GM18867 (cell line): ENCODE measurements around the gene POLDIP2.
A peak's percentile ranks its signal among the peaks of the same experiment; 100 is the strongest.
"Not testable (repeated sequence)": the region's sequence is repeated elsewhere in the genome, so short reads cannot be mapped to it uniquely, and the experiment has no call there.

Source experiments
- ATAC-seq: cut with Tn5 transposase; IDR thresholded peaks from one replicate; pipeline ENCODE4 v1.9.1; 2021; ENCODE audit warnings: mild to moderate bottlenecking, moderate library complexity; ENCODE audit not compliant: unreplicated experiment

POLDIP2 gene

DNA sequence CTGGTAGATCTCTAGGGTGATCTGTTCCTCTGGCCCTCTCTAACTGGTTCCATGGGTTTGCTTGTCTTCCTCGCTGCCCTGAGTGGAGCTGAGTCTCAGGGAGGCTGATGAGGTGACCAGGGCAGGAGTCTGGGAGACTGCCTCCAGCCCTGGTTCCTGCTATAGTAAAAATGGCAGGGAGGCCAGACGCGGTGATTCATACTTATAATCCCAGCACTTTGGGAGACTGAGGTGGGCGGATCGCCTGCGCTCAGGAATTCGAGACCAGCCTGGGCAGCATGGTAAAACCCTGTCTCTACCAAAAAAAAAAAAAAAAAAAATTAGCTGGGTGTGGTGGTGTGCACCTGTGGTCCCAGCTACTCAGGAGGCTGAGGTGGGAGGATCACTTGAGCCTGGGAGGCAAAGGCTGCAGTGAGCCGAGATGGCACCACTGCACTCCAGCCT, 18.5 kb downstream of the POLDIP2 start:
- ATAC-seq: not testable (repeated sequence)

DNA sequence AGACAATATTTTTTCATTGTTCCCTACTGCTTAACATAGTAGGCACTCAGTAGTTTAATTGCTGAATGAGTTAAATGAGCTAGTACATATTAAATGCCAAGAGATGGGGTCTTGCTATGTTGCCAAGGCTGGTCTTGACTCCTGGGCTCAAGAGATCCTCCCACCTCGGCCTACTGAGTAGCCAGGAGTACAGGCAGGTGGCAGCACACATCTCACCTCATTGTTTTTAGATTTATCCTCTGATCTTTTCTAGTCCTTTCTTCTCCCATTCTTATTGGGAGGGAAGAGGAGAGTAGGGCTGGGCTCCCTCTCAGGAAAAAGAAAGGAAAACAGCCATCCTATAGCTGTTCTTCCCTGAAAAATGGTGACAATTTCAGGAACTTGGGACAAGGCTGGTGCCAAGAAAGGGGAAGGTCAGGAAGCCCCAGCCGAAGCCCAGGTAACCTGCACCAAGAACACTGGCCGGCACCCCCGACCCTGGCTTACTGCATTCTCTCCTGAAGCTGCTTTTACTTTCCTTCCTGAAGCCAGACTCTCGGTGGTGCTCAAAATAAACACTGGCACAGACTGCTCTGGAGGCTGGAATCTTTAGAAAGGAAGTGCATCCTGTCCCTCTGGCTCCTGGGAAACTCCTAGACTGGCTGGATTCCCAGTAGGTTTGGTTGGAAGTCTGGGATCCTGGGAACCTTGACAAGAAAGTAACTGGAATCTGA, 19.1 kb downstream of the POLDIP2 start:
- ATAC-seq: no peak

DNA sequence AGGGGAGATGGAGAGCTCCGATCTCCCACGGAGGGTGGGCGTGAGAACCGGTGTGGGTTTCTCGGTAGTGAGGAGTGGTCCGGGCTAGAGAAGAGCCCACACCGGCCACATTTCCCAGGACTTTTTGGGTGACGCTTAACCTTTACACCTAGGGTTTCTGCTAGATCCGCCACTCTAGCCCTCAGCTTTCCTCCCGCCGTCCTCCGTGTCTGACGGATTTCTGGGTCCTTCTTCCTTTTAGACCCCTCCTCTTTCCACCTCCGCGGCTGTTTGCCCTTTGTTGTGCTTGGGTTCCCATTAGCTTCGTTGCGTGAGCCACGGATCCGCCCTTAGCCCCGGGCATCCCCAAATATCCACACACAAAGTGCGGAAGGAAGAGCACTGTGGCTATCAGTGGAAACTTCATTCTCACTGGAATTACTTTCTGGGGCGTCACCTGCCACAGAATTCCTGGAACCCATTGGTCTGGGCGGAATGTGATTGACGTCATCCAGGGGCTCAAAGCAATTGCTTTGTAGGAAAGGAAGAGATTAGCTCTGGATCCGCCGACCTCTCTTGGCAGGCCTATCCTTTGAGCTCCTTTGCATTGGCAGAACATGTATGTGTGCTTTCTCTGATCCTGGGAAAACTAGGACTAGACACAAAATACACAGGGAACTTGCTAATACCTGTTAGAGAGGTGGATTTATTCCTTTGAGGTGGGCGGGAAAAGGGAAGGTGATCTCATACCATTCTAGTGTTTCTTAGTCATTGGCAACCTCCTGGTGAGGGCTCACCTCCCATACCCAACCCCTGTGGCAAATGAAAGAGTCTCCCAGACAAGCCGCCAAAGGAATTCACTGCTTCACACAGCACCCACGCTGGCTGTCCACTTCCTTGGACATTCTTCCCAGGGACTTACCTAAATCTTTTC, 21.1 kb downstream of the POLDIP2 start:
- peak; percentile 0 for ATAC-seq

DNA sequence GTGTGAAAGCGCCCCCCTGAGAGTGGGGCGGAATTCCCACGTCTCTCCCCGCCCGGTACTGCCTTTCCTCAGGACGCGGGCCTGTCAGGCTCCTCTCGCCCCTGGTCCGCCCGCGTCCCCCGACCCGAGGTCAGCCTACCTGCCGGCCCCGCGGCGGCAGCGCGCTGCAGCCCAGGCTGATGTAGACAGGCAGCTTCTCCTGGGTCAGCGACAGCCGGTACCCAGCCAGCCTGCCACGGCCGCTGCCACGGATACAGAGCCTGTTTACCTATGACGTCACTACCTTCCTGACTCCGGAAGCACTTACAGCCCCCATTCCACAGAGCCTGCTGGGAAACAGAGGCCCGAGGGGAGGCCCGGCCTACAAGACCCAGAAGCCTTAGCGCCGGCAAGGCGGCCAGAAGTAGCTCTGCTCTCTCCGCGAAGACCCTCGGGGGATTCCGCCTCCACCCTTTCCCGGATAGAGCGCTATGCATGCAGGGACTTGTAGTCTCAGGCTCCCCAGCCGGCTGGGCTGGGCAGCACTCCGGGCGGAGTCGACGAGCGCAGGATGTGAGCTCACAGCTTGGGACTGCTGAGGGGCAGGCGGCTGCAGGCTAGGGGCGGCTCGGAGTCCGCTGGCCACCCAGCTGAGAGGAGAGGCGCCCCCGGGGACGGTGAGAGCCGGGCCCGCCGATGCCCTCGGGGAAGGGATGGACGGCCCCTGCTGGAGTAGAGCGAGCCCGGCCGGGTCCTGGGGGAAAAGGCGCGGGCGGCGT, 21.9 kb downstream of the POLDIP2 start, which contains the start of the genes IFT20 and TNFAIP1:
IFT20 (minus strand) TSS at position 272 of the 758 bp plus-strand sequence. CDS start 3,487 bp downstream, outside the sequence.
TNFAIP1 (plus strand) TSS at position 561 of the 758 bp plus-strand sequence. CDS start 3,761 bp downstream, outside the sequence.
- ATAC-seq: peak; percentile 92

DNA sequence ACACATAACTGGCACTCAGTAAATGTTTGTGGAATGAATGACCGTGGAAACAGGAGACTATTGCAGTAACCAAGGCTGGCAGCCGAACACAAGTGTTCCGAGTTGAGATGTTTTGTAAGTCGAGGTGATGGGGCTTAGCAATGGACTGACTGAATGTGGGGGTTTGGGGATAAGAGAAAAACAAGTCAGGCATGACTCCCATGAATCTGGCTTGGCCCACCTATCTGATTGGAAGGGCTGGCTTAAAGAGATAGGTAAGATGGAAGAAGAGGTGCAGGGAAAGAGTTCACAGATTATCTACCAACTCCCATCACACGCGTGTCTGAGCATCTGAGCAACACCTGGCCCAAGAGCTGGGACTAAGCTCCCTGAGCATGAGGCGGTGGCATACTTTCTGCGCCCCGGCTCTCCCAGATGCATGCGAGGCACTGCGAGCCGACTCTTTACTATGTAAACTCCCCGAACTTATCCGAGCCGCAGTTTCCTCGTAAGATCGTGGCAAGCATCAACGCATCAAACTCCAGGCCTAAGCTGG, 22.6 kb downstream of the POLDIP2 start:
- no peak for ATAC-seq

DNA sequence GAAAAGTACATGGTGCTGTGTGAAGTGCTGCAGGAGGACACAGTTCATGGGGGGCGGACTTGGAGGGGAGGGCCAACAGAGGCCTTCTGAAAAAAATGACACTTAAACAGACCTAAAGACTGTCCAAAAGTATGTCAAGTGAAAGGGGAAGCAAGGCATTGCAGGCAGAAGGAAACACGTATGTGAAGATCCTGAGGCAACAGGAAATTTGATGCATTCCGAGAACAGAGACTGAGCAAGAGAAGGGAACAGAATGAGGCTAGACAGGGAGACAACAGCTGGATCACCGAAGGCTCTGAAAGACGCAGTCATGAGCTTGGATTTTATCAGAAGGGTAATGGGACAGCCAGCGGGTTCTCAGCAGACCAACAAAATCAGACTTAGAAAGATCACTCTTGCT, 23.2 kb downstream of the POLDIP2 start:
- ATAC-seq: no peak

DNA sequence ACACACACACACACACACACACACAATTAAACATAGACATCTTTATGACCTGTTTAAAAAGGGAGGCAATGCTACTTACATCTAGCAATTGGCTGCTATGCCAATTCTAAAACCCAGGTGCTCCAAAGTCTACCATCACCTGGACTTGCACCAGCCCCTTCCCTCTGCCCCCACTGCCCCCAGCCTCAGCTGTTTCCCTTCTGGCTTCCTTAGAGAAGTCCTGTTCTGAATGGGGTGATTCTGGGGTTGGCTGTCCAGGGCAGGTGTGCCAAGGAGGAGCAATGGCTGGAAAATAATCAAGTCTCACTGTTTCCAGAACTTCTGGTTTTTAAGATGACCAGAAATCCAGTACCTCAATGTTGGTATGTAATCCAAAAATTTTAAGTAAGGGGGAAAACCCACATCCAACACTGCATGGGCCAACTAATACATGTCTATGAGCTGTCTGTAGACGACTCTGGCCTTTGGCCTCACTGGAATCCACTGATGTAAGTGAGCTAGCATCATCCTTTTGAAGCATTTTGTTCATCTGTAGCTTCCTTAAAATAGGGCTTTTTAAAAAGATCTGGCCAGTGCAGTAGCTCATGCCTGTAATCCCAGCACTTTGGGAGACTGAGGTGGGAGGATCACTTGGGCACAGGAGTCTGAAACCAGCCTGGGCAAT, 24.1 kb downstream of the POLDIP2 start:
- no peak for ATAC-seq

DNA sequence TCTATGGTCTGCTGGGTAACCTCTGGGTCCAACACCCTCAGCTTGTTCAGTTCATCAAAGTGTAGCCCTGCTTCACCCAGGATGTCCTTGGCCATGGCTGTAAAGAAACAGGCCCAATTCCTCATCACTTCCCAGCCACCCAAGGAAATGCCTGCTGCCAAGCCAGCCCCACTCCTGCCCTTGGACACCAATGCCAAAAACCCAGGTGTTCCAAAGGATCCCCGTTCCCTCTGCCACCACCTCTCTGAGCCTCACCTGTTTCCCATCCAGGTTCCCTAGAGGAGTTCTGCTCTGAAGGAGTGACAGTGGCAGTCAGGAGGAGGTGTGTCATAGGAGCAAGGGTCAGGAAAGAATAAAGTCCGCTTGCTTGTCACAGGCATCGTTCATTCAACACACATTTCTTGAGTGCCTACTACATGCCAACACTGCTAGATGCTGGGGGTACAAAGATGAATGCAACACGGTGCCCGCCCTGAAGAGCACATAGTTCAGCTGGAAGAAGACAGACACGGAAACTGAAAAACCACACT, 25.4 kb downstream of the POLDIP2 start:
- no peak for ATAC-seq

DNA sequence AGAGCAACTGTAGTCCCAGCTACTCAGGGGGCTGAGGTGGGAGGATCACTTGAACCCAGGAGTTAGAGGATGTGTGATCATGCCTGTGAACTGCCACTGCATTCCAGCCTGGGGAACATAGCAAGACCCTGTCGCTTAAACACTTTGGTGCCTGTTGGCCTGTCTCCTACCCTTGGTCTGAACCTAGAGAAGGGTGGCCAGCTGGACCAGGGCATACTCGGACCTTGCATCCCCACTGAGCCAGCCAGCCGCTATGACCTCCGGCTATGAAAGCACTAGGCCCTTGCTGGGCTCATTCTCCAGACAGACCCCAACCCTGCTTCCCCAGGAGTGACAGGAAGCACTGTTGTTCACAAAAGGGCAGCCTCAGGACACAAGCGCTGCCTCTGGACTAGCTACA, 26.7 kb downstream of the POLDIP2 start:
- ATAC-seq: no peak

DNA sequence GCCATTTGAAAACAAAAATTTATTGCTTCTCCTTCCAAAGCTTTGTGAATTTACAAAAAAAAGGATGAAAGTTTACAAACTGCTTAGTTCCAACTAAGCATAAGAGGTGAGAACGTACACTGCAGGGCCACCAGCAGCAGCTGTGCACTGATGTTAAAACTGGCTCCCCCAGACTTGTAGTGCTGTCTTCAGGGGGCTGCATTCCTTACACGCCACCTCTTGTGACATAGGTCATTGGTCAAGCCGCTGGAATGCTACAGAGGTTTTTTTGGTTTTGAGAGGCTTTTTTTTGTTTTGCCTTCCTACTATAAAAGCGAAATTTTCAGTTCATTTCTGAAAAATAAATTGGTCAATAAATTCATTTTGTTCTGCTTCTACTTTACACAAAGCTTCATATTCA, 29.0 kb downstream of the POLDIP2 start:
- no peak for ATAC-seq

DNA sequence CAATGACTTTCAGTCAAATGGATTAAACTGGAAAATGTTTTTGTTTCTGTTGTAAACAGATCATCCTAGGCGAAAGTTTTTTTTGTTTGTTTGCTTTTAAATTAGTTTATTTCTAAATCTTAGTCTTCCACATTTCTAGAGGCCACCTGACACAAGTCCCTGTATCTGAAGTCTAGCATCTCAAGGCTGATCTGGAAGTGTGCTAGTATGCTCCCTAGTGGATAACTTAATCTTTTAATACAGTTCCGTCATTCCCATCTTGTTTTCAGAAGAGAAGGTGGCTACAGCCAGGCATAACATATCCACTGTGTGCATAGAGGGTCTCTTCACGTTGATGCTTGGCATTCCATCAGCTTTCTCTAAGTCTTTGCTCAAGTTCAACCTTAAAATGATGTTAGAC, 29.6 kb downstream of the POLDIP2 start:
- no peak for ATAC-seq

DNA sequence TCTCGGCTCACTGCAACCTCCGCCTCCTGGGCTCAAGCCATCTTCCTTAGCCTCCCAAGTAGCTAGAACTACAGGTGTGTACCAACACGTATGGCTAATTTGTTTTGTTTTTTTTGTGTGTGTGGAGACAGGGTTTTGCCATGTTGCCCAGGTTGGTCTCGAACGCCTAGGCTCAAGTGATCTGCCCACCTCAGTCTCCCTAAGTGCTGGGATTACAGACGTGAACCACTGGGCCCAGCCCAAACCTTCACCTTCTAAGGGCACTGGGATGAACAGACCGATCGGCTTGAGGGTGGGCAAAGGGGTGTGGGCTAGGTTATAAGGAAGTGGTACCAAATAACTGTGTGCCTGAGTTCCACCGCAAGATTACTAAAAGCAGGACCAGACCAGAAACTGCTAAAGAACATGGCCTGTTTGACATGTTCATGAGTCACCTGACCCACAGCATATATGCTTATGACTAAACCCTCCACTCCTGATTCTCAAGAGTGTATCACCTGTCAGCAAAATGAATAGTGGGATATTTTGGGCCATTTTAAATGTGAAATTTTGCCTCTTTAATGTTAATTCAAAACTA, 30.2 kb downstream of the POLDIP2 start:
- ATAC-seq: peak; percentile 55

DNA sequence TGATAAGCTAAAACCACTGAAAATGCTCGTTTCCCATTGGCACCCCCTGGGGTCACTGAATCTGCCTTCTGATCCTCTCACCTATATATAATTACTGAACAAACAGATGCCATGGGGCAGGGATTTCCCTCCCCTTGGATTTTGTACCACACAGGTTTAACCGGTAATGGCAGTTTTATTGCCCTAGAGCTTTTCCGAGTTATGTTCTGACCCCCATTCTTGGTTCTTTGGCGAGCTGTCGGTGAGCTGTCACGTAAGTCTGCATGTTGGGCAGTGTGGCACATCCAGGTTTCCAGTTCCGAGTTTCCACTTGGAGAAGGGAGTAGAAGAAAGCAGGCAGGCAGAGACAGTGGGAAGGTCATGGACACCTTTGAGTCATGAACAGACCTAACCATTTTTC, 31.2 kb downstream of the POLDIP2 start:
- no peak for ATAC-seq

DNA sequence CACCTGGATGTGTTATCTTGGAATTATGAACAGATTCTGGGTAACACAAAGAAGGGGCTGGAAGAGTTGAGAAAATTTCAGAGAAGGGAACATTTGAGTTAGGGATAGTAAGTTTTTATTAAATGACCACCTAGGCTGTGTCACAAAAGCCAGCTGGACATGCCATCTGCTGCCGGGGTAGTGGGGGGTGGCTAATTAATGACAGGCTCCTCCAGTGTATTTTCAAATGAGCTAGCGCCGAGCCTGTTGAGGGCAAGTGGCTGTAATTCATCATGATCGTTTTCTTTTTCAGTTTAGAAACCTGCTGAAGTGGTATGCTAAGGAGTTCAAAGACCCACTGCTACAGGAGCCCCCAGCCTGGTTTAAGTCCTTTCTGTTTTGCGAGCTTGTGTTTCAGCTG, 32.1 kb downstream of the POLDIP2 start:
- no peak for ATAC-seq

DNA sequence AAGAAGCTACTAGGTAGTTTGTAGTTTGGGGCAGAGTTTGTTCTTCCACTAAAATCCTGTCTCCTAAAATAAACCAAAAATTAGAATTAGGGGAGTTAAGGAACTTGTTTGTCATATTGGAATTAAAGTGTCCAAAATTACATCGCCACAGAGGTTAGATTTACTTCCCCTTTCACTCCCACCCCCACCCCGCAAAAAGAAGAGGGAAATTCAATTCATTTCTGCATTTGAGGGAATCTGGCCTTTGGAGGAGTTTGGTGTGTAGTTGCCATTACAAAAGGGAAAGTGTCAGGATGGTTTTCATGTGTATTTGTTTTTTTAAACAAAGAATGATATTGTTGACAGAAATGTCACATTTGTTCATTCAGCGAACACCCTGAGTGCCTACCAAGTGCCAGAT, 32.5 kb downstream of the POLDIP2 start:
- ATAC-seq: no peak

DNA sequence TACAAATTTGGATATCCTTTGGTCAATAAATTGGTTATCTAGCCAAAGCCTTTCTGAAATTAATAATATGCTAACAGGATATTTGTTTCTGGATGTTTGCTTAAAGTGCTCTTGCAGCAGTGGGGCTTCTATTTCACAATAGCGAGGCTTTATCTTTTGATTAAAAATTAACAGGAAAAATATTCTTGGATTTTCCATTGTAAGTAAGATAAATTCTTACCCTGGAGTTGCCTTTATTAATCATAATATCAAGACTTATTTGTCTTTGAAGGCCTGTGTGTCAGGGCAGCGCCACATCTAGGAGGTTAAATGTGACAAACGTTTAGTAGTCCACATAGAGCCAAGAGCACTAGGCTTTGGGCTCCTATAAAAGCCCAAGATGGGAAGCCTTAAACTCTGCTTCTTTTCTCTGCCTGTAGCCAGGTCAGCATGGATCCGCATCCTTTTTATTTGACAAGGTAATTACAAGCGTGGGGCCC, 33.0 kb downstream of the POLDIP2 start:
- no peak for ATAC-seq

DNA sequence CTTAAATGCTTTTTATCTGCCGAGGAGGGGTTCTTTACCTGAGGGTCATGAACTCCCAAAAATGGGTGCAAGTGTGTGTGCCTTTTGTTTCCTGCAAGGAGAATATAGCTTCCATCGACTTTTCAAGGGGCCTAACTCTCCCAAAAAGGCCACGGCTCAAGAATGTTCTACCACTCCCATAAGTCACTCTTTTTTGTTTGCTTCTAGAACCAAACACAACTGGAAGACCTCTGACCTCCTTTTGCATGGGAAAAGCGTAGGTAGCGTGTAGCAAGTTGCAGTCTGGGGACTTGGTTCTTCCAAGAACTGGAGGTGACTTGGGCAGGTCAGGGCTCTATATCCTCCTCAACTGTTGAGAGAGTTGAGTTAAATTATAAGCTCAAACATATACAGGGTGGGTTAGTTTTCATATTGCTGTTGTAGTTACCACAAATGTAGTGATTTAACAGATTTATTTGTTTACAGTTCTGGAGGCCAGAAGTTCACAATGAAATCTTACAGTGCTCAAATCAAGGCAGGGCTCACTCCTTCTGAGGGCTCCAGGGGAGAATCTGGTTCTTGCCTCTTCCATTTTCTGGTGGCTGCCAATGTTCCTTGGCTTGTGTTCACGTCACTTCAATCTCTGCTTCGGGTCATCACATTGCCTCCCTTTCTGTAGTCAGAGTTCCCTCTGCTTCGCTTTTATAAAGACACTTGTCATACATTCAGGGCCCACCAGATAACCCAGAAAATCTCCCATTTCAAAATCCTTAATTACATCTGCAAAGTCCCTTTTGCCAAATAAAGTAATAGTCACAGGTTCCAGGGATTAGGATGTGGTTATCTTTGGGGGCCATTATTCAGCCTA, 36.9 kb downstream of the POLDIP2 start:
- no peak for ATAC-seq

DNA sequence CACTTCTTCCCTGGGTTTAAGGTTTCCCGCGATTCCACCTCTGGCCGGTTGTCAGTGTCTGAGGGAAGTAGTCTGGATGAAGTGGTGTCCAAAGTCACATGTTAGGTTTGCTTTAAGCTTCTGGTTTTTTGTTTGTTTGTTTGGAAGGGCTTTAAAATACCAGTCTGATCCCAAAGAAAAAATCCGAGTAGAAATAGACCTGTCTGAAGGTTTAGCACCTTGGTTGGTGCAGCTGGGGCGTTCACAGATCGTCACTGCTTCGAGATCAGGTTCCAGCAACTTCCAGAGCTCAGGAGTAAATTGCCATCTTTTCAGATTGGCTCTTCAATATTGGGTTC, 37.8 kb downstream of the POLDIP2 start:
- ATAC-seq: no peak
